Measurements from ENCODE around the gene MCU. TPM values are rescaled to one million over a fixed set of nuclear protein-coding genes. Genes with fewer than 3 reads are reported as not detected.
"Not testable (repeated sequence)": the region's sequence is repeated elsewhere in the genome, so short reads cannot be mapped to it uniquely, and the experiment has no call there.

Gene MCU
- total RNA-seq, 4 donors from 2014 or later = 17.6 to 24.9 (median 20.3) TPM

DNA sequence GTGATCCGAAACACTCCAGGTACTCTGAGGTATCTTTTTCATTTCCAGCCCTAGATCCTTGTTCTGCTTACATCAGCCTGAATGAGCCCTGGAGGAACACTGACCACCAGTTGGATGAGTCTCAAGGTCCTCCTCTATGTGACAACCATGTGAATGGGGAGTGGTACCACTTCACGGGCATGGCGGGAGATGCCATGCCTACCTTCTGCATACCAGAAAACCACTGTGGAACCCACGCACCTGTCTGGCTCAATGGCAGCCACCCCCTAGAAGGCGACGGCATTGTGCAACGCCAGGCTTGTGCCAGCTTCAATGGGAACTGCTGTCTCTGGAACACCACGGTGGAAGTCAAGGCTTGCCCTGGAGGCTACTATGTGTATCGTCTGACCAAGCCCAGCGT lies 206.7 kb downstream of the MCU start:
- WGBS, 2 donors (ENCODE audit: low coverage in 1 of 2) = 98 to 100% methylated on average over 1 to 5 of the region's 10 CpGs
- ATAC-seq = no peak

DNA sequence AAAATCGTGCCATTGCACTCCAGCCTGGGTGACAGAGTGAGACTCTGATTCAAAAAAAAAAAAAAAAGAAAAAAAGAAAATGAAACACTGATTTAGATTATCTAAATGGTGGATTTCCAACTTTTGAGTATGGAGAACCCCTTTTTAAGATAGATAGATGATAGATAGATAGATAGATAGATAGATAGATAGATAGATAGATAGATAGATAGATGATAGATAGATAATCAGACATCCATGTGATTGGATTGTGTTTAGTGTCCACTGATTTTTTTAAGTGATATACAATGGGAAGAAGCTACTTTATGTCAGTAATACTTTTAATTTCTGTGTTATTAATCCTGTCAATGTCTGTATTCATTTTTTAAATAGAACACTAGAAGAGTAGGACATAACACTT lies 207.6 kb downstream of the MCU start:
- H3K27me3 ChIP-seq = peaks cover 8% of the 10 kb centered on the region
- H3K9me3 ChIP-seq = no peaks in the 10 kb centered on the region
- no peak for ATAC-seq
- TF ChIP-seq POLR2AphosphoS5 (IDR thresholded peaks at IDR 0.05) = no peak
- no peak for TF ChIP-seq POLR2A (IDR thresholded peaks at IDR 0.05)
- TF ChIP-seq EP300 (IDR thresholded peaks at IDR 0.05) = no peak
- TF ChIP-seq, protein P1, sequence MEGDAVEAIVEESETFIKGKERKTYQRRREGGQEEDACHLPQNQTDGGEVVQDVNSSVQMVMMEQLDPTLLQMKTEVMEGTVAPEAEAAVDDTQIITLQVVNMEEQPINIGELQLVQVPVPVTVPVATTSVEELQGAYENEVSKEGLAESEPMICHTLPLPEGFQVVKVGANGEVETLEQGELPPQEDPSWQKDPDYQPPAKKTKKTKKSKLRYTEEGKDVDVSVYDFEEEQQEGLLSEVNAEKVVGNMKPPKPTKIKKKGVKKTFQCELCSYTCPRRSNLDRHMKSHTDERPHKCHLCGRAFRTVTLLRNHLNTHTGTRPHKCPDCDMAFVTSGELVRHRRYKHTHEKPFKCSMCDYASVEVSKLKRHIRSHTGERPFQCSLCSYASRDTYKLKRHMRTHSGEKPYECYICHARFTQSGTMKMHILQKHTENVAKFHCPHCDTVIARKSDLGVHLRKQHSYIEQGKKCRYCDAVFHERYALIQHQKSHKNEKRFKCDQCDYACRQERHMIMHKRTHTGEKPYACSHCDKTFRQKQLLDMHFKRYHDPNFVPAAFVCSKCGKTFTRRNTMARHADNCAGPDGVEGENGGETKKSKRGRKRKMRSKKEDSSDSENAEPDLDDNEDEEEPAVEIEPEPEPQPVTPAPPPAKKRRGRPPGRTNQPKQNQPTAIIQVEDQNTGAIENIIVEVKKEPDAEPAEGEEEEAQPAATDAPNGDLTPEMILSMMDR (IDR thresholded peaks at IDR 0.05) = no peak
- H3K36me3 ChIP-seq = no peaks in the 10 kb centered on the region
- H3K27ac ChIP-seq = no peak overlapping the region
- no CpG with 5 or more reads among the region's 1 CpG for WGBS, 2 donors (ENCODE audit: low coverage in 1 of 2)
- H3K4me1 ChIP-seq = no peaks in the 10 kb centered on the region
- H3K4me3 ChIP-seq = no peak overlapping the region

More for the DNA sequence above, 206.7 kb downstream of the MCU start:
- Histone ChIP-seq H3K4me1 (no peaks in the 10 kb centered on the region), H3K36me3 (no peaks in the 10 kb centered on the region), H3K27me3 (peaks cover 8% of the 10 kb centered on the region), H3K9me3 (no peaks in the 10 kb centered on the region), H3K4me3 (no peak overlapping the region), H3K27ac (no peak overlapping the region)
- TF ChIP-seq, protein P1 (IDR thresholded peaks at IDR 0.05) = no peak
- TF ChIP-seq POLR2AphosphoS5 (IDR thresholded peaks at IDR 0.05) = no peak
- no peak for TF ChIP-seq POLR2A (IDR thresholded peaks at IDR 0.05)
- TF ChIP-seq EP300 (IDR thresholded peaks at IDR 0.05) = no peak

DNA sequence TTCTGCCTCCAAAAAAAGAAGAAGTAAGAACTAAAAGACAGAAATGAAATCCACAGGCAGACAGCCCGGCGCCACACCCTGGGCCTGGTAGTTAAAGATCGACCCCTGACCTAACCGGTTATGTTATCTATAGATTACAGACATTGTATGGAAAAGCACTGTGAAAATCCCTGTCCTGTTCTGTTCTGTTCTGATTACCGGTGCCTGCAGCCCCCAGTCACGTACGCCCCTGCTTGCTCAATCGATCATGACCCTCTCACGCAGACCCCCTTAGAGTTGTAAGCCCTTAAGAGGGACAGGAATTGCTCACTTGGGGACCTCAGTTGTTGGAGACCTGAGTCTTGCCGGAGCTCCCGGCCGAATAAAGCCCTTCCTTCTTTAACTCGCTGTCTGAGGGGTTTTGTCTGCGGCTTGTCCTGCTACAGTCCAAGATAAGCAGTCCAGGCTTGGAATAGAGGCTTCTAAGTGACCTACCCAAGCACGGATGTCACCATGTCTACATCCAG lies 212.1 kb downstream of the MCU start:
- not testable (repeated sequence) for H3K9me3 ChIP-seq, H3K27ac ChIP-seq, ATAC-seq, H3K27me3 ChIP-seq, H3K4me1 ChIP-seq, H3K4me3 ChIP-seq, H3K36me3 ChIP-seq
- whole genome bisulfite sequencing, 2 donors (ENCODE audit: low coverage in 1 of 2) = 95 to 100% methylated on average over 2 to 12 of the region's 15 CpGs

DNA sequence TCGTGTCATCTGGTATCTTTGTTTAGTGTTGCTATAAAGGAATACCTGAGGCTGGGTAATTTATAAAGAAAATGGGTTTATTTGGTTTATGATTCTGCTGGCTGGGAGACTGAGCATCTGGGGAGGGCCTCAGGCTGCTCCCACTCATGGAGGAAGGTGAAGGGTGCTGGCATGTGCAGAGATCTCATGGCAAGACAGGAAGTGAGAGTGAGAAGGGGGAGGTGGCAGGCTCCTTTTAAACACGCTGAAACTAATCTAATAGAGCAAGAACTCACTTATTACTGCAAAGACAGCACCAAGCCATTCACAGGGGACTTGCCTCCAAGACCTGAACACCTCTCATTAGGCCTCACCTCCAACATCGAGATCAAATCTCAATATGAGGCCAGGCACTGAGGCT lies 212.9 kb downstream of the MCU start:
- Histone ChIP-seq H3K36me3 (no peaks in the 10 kb centered on the region), H3K9me3 (no peaks in the 10 kb centered on the region), H3K4me1 (no peaks in the 10 kb centered on the region), H3K27ac (no peak overlapping the region), H3K4me3 (no peak overlapping the region), H3K27me3 (no peaks in the 10 kb centered on the region)
- TF ChIP-seq EP300 (IDR thresholded peaks at IDR 0.05) (no peak), POLR2AphosphoS5 (IDR thresholded peaks at IDR 0.05) (no peak), POLR2A (IDR thresholded peaks at IDR 0.05) (no peak)
- TF ChIP-seq, protein P1 (IDR thresholded peaks at IDR 0.05) = no peak
- WGBS, 2 donors (ENCODE audit: low coverage in 1 of 2) = 79 to 82% methylated on average over 3 of the region's 3 CpGs
- no peak for ATAC-seq

DNA sequence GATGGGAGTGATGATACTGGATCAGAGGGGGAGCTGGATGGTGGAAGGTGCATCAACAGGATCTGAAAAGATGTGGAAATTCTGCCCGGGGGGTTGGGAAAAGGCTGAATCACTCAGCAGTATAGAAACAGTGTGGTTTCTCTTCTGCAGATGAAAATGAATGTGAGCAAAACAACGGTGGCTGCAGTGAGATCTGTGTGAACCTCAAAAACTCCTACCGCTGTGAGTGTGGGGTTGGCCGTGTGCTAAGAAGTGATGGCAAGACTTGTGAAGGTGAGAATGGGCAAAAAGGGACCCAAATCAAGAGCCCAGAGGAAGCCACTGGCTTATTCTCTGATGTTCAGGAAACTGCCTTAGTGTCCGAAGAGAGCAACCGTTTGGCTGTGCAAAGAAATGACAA lies 214.5 kb downstream of the MCU start:
- TF ChIP-seq POLR2A (IDR thresholded peaks at IDR 0.05) (no peak), EP300 (IDR thresholded peaks at IDR 0.05) (no peak), POLR2AphosphoS5 (IDR thresholded peaks at IDR 0.05) (no peak)
- TF ChIP-seq, protein P1 (IDR thresholded peaks at IDR 0.05) = no peak
- Histone ChIP-seq H3K36me3 (no peaks in the 10 kb centered on the region), H3K9me3 (no peaks in the 10 kb centered on the region), H3K27me3 (no peaks in the 10 kb centered on the region), H3K4me3 (no peak overlapping the region), H3K4me1 (no peaks in the 10 kb centered on the region), H3K27ac (no peak overlapping the region)
- ATAC-seq = no peak
- 83 to 91% methylated on average over 2 to 6 of the region's 6 CpGs for WGBS, 2 donors (ENCODE audit: low coverage in 1 of 2)

Measured in gastroesophageal sphincter (tissue), 4 donors.